Measurements from ENCODE around the gene CCDC117.
"Not testable (repeated sequence)": the region's sequence is repeated elsewhere in the genome, so short reads cannot be mapped to it uniquely, and the experiment has no call there.

CCDC117 gene

GRCh38 chr22:28791841-28792490 is 19.5 kb downstream of the CCDC117 start:
- Mint-ChIP-seq H3K27me3 (no peaks in the 10 kb centered on the region), H3K4me3 (no peak overlapping the region), H3K4me1 (ENCODE audit: low read depth) (peaks cover 54% of the 10 kb centered on the region), H3K27ac (peak overlapping the region; percentile 38), H3K36me3 (peaks cover 12% of the 10 kb centered on the region), H3K9me3 (ENCODE audit: low read depth) (no peaks in the 10 kb centered on the region)

DNA sequence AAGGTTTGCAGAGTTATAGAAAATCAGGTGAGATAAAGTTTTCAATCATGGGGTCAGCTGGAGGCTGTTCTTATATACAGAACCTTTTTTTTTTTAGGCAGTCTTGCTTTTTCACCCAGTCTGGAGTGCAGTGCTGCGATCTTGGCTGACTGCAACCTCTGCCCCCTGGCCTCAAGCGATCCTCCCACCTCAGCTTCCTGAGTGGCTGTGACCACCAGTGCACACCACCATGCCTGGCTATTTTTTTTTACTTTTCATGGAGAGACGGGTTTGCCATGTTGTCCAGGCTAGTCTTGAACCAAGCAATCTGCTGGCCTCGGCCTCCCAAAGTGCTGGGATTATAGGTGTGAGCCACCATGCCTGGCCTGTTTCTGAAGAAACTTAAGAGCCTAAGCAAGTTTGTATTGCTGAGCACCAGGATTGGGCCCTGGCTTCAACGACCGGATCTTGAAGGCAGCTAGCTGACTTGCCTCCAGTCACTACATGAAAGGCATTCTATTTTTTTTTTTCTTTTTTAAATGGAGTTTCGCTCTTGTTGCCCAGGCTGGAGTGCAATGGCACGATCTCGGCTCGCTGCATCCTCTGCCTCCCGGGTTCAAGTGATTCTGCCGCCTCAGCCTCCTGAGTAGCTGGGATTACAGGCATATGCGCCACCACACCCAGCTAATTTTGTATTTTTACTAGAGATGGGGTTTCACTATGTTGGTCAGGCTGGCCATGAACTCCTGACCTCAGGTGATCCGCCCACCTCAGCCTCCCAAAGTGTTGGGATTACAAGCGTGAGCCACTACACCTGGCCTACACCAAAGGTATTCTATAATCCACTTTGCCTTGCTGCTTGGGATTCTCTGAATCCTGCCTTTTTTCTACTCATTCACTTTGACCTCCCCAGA is 20.2 kb downstream of the CCDC117 start:
- peaks cover 58% of the 10 kb centered on the region for H3K4me1 Mint-ChIP-seq (ENCODE audit: low read depth)
- peak overlapping the region; percentile 3 for H3K4me3 Mint-ChIP-seq
- H3K27ac Mint-ChIP-seq, result peak overlapping the region; percentile 64
- H3K36me3 Mint-ChIP-seq, result peaks cover 12% of the 10 kb centered on the region
- H3K27me3 Mint-ChIP-seq, result no peaks in the 10 kb centered on the region
- no peaks in the 10 kb centered on the region for H3K9me3 Mint-ChIP-seq (ENCODE audit: low read depth)

DNA sequence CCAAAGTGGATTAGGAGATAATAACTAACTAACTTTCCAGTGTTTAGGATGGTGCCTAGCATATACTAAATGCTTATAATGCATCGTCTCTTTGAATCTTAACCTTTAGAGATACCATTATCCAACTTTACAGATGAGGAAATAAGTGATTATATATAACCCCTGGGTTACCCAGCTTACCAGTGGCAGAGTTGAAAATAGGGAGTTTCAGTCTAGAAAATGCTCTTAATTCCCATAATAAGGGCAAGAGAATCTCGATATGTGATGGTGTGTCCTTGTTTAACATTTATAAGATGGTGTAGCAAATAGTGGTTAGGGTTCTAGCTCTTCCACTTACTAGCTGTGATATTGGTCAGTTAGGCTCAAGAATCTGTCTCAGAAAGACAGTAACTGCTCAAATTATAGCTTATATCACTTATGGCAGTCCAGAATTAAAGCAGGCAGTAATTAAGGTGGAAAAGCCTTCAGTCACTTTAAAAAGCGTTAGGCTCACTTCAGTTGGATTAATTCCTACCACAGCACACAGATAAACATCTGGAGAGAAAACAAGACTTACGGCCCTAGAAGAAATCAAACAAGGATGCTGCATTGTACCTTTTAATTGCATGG is 21.6 kb downstream of the CCDC117 start:
- Mint-ChIP-seq H3K27ac (peak overlapping the region; percentile 72), H3K4me3 (no peak overlapping the region), H3K4me1 (ENCODE audit: low read depth) (peaks cover 70% of the 10 kb centered on the region), H3K36me3 (peaks cover 12% of the 10 kb centered on the region), H3K9me3 (ENCODE audit: low read depth) (no peaks in the 10 kb centered on the region), H3K27me3 (no peaks in the 10 kb centered on the region)

GRCh38 chr22:28795071-28795693 is 22.7 kb downstream of the CCDC117 start:
- Mint-ChIP-seq H3K27ac (peak overlapping the region; percentile 79), H3K4me3 (no peak overlapping the region), H3K27me3 (no peaks in the 10 kb centered on the region), H3K4me1 (ENCODE audit: low read depth) (peaks cover 71% of the 10 kb centered on the region), H3K9me3 (ENCODE audit: low read depth) (no peaks in the 10 kb centered on the region), H3K36me3 (peaks cover 12% of the 10 kb centered on the region)

- H3K27me3 Mint-ChIP-seq, result no peaks in the 10 kb centered on the region
- H3K9me3 Mint-ChIP-seq (ENCODE audit: low read depth), result no peaks in the 10 kb centered on the region
- H3K4me3 Mint-ChIP-seq, result peak overlapping the region; percentile 94
- peak overlapping the region; percentile 79 for H3K27ac Mint-ChIP-seq
- H3K4me1 Mint-ChIP-seq (ENCODE audit: low read depth), result peaks cover 67% of the 10 kb centered on the region
- H3K36me3 Mint-ChIP-seq, result peaks cover 12% of the 10 kb centered on the region
Observed at GRCh38 chr22:28795932-28796856, 23.7 kb downstream of the CCDC117 start.

GRCh38 chr22:28798810-28799605 is 26.5 kb downstream of the CCDC117 start:
- Mint-ChIP-seq H3K36me3 (peaks cover 12% of the 10 kb centered on the region), H3K27me3 (no peaks in the 10 kb centered on the region), H3K4me3 (peak overlapping the region; percentile 94), H3K9me3 (ENCODE audit: low read depth) (no peaks in the 10 kb centered on the region), H3K4me1 (ENCODE audit: low read depth) (peaks cover 61% of the 10 kb centered on the region), H3K27ac (peak overlapping the region; percentile 92)

DNA sequence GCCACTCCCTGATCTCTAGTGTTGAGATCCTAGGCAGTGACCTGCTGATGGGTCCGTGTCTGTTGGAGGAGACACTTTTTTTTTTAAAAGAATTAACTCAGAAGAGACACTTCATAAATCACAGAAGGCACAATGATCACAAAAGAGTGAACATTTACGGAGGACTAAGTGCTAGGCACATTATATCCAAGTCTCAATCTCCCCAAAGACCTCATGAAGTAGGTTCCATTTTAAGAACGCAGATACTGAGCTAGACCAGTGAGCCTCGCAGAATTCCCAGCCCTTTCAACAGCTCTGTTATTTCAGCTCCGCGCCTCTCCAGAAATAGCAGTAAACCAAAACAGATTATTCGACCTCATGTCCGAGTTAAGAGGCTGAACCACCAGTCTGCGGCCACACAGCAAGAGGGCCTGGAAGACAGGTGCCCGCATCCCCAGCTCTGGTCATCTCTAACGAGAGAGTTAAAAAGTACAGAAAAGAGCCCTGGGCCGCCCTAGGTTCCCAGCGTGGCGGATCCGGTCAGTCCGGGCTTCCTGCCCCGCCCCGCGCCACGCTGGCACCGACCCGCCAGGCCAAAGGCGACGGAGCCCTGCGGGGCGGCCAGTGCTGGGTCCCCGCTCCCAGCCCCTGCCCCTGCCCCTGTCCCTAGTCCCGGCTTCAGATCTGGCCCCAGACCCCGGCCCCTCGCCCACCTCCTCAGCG is 27.3 kb downstream of the CCDC117 start:
- H3K27me3 Mint-ChIP-seq, result no peaks in the 10 kb centered on the region
- H3K4me3 Mint-ChIP-seq, result peak overlapping the region; percentile 94
- H3K9me3 Mint-ChIP-seq (ENCODE audit: low read depth), result no peaks in the 10 kb centered on the region
- H3K27ac Mint-ChIP-seq, result peak overlapping the region; percentile 92
- H3K4me1 Mint-ChIP-seq (ENCODE audit: low read depth), result peaks cover 58% of the 10 kb centered on the region
- peaks cover 7% of the 10 kb centered on the region for H3K36me3 Mint-ChIP-seq

DNA sequence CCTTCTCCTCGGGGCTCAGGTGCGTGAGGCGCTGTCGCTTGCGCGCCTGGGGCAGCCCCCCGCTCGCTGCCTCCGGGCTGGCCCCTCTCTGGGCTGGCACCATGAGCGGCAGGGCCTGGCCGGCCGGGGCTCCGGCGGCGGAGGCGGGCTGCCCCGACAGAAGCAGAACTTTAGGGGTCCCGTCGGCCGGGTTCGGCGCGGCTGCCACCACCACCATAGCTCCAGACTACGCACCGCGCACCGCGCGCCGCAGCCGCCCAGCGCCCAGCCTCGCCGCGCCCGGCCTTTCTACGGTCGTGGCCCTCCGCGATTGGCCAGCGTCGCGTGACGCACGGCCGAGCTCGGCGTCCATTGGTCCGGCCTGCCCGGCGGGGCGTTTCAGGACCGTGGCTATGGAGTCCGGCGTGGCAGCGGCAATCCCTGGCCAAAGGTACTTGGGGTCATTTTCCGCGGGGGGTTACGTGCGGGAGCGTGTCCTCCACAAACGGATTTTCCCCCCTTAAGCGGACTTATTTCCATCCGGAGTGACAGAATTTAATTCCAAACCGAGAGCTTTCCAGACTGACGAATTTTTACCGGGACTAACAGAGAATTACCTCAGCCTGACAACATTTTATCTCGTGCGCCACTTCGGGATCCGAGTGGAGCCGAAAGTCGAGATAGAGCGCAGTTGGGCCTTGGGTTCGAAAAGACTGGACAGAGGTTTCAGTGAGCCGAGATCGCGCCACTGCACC is 28.0 kb downstream of the CCDC117 start, which contains the start of gene XBP1:
Gene XBP1 (minus strand): TSS at position 262 of the 734 bp plus-strand sequence.
- H3K36me3 Mint-ChIP-seq, result peaks cover 7% of the 10 kb centered on the region
- no peaks in the 10 kb centered on the region for H3K9me3 Mint-ChIP-seq (ENCODE audit: low read depth)
- H3K27me3 Mint-ChIP-seq, result no peaks in the 10 kb centered on the region
- peak within 1 kb of the TSS; percentile 99 for H3K27ac Mint-ChIP-seq
- H3K4me3 Mint-ChIP-seq, result peak within 1 kb of the TSS; percentile 94
- peaks cover 53% of the 10 kb centered on the region for H3K4me1 Mint-ChIP-seq (ENCODE audit: low read depth)

- Mint-ChIP-seq H3K27ac (peak overlapping the region; percentile 93), H3K27me3 (no peaks in the 10 kb centered on the region), H3K4me1 (ENCODE audit: low read depth) (peaks cover 45% of the 10 kb centered on the region), H3K4me3 (peak overlapping the region; percentile 94), H3K9me3 (ENCODE audit: low read depth) (no peaks in the 10 kb centered on the region), H3K36me3 (no peaks in the 10 kb centered on the region)
Observed at GRCh38 chr22:28801845-28802594, 29.5 kb downstream of the CCDC117 start.

DNA sequence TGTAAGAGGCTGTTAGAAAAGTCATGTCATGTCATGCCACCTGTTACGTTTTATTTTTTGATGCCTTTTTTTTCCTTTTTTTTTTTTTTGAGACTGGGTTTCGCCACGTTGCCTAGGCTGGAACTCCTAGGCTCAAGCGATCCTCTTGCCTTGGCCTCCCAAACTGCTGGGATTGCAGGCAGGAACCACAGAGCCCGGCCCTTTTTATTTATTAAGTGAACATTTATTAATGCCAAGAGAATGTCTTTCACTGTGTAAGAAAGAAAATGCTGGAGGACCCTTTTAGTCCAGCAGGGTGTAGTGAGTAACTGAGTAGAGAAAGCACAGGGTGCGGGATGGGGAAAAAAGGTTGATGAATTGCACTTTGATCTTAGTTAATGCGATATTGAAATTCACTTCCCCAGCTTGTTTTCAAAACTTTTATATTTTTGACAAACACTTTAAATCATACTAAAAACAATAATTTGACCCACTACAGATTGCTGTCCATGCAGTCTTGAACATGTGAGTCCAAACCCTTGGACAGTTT is 30.2 kb downstream of the CCDC117 start:
- H3K27ac Mint-ChIP-seq, result peak overlapping the region; percentile 93
- no peaks in the 10 kb centered on the region for H3K9me3 Mint-ChIP-seq (ENCODE audit: low read depth)
- peaks cover 42% of the 10 kb centered on the region for H3K4me1 Mint-ChIP-seq (ENCODE audit: low read depth)
- H3K36me3 Mint-ChIP-seq, result no peaks in the 10 kb centered on the region
- H3K4me3 Mint-ChIP-seq, result peak overlapping the region; percentile 94
- no peaks in the 10 kb centered on the region for H3K27me3 Mint-ChIP-seq

- not testable (repeated sequence) for H3K27me3 Mint-ChIP-seq; H3K4me3 Mint-ChIP-seq; H3K27ac Mint-ChIP-seq; H3K9me3 Mint-ChIP-seq (ENCODE audit: low read depth); H3K36me3 Mint-ChIP-seq
- peaks cover 50% of the 10 kb centered on the region for H3K4me1 Mint-ChIP-seq (ENCODE audit: low read depth)
Observed at GRCh38 chr22:28805426-28805825, 32.9 kb downstream of the CCDC117 start.
